Measurements from ENCODE around the gene COL24A1. TPM values are rescaled to one million over a fixed set of nuclear protein-coding genes. Genes with fewer than 3 reads are reported as not detected.

COL24A1 gene
- total RNA-seq, 1 experiment from 2014 or later, result 1.1 TPM

GRCh38 chr1:85707990-85708828, 448.4 kb downstream of the COL24A1 start, which contains the start of gene ZNHIT6 (continued):
- TF ChIP-seq, protein P1, sequence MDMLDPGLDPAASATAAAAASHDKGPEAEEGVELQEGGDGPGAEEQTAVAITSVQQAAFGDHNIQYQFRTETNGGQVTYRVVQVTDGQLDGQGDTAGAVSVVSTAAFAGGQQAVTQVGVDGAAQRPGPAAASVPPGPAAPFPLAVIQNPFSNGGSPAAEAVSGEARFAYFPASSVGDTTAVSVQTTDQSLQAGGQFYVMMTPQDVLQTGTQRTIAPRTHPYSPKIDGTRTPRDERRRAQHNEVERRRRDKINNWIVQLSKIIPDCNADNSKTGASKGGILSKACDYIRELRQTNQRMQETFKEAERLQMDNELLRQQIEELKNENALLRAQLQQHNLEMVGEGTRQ (CRISPR knock-in tag; IDR thresholded peaks at IDR 0.05), result peak; percentile 41; the same call in 1 of the 2 replicates
- TF ChIP-seq GABPB1 (CRISPR knock-in tag; IDR thresholded peaks at IDR 0.05), result peak; percentile 64
- no peak for TF ChIP-seq ZNF219 (CRISPR knock-in tag; IDR thresholded peaks at IDR 0.05; ENCODE audit: borderline replicate concordance)
- TF ChIP-seq, protein P2, sequence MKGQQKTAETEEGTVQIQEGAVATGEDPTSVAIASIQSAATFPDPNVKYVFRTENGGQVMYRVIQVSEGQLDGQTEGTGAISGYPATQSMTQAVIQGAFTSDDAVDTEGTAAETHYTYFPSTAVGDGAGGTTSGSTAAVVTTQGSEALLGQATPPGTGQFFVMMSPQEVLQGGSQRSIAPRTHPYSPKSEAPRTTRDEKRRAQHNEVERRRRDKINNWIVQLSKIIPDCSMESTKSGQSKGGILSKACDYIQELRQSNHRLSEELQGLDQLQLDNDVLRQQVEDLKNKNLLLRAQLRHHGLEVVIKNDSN (CRISPR knock-in tag; IDR thresholded peaks at IDR 0.05), result peak; percentile 49; the same call in 1 of the 2 replicates

DNA sequence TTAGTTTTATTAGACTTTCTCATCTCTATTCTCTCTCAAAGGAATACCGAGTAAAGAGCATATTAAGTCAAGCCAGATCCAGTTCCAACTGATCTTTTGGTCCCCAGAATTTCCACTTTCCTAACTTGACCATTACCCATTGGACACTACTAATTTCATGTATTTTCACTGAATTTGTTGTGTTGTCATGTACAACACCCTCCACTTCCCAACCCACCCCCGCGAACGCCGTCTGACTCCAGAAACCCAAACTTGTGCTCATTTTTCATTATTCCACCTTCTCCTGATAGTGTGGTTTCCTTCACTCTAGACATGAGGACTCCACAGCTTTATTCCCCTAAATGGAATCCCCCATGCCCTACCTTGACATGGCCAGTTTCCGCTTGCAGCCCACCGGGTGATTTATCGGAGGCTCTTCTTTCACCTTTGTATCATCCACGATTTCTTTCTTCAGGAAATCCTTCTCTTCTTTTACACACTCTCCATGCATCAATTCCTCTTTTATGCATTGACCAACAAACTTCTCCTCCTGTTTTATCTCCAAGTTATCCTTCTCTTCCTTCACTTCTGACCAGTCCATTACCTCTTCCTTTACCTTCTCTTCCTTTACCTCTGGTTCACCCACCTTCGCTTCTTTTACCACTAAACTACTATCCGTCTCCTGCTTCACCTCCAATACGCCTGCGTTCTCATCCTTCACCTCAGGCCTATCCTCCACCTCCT, 449.1 kb downstream of the COL24A1 start:
- ATAC-seq (no peak; the same call in 1 of the 2 replicates), DNase-seq (ENCODE audit: low spot score) (no peak)
- CTCF ChIA-PET, result interaction anchor here (0.6 to 1.4 kb wide), 9 partner anchors 20 to 448 kb away, joined by 3 to 10 read pairs (median 4); partner anchors contain the start of gene C1orf52
- H3K27ac Mint-ChIP-seq, result no peak overlapping the region
- POLR2A ChIA-PET, result no interaction called here
- TF ChIP-seq CTCF (IDR thresholded peaks at IDR 0.05) (no peak), NR3C1 (CRISPR knock-in tag; conservative IDR thresholded peaks at IDR 0.05; ENCODE audit: low read depth) (no peak), TEAD4 (CRISPR knock-in tag; IDR thresholded peaks at IDR 0.05) (no peak), KAT7 (CRISPR knock-in tag; IDR thresholded peaks at IDR 0.05; ENCODE audit: borderline replicate concordance) (no peak), CBFB (CRISPR knock-in tag; IDR thresholded peaks at IDR 0.05; ENCODE audit: low read depth) (no peak), FOXK1 (CRISPR knock-in tag; IDR thresholded peaks at IDR 0.05) (no peak), IRF2 (CRISPR knock-in tag; IDR thresholded peaks at IDR 0.05; ENCODE audit: borderline replicate concordance, low read depth) (no peak), HMGA2 (CRISPR knock-in tag; IDR thresholded peaks at IDR 0.05) (no peak), FOXJ3 (CRISPR knock-in tag; IDR thresholded peaks at IDR 0.05; ENCODE audit: borderline replicate concordance) (no peak), GABPB1 (CRISPR knock-in tag; IDR thresholded peaks at IDR 0.05) (no peak), MXD4 (CRISPR knock-in tag; IDR thresholded peaks at IDR 0.05; ENCODE audit: borderline replicate concordance) (no peak), ARID4B (CRISPR knock-in tag; IDR thresholded peaks at IDR 0.05; ENCODE audit: borderline replicate concordance) (no peak)
- TF ChIP-seq, protein P3, sequence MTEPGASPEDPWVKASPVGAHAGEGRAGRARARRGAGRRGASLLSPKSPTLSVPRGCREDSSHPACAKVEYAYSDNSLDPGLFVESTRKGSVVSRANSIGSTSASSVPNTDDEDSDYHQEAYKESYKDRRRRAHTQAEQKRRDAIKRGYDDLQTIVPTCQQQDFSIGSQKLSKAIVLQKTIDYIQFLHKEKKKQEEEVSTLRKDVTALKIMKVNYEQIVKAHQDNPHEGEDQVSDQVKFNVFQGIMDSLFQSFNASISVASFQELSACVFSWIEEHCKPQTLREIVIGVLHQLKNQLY (CRISPR knock-in tag; IDR thresholded peaks at IDR 0.05), result no peak
- TF ChIP-seq, protein P4, sequence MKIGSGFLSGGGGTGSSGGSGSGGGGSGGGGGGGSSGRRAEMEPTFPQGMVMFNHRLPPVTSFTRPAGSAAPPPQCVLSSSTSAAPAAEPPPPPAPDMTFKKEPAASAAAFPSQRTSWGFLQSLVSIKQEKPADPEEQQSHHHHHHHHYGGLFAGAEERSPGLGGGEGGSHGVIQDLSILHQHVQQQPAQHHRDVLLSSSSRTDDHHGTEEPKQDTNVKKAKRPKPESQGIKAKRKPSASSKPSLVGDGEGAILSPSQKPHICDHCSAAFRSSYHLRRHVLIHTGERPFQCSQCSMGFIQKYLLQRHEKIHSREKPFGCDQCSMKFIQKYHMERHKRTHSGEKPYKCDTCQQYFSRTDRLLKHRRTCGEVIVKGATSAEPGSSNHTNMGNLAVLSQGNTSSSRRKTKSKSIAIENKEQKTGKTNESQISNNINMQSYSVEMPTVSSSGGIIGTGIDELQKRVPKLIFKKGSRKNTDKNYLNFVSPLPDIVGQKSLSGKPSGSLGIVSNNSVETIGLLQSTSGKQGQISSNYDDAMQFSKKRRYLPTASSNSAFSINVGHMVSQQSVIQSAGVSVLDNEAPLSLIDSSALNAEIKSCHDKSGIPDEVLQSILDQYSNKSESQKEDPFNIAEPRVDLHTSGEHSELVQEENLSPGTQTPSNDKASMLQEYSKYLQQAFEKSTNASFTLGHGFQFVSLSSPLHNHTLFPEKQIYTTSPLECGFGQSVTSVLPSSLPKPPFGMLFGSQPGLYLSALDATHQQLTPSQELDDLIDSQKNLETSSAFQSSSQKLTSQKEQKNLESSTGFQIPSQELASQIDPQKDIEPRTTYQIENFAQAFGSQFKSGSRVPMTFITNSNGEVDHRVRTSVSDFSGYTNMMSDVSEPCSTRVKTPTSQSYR (CRISPR knock-in tag; IDR thresholded peaks at IDR 0.05), result no peak
- H3K9me3 Mint-ChIP-seq, result no peaks in the 10 kb centered on the region
- H3K27me3 Mint-ChIP-seq (ENCODE audit: low read depth), result no peaks in the 10 kb centered on the region
- H3K36me3 Mint-ChIP-seq, result peaks cover 24% of the 10 kb centered on the region
- H3K4me1 Mint-ChIP-seq, result no peaks in the 10 kb centered on the region
- no peak overlapping the region for H3K4me3 Mint-ChIP-seq
